Measurements from ENCODE around the gene KRT7.
"Not testable (repeated sequence)": the region's sequence is repeated elsewhere in the genome, so short reads cannot be mapped to it uniquely, and the experiment has no call there.

KRT7 gene

DNA sequence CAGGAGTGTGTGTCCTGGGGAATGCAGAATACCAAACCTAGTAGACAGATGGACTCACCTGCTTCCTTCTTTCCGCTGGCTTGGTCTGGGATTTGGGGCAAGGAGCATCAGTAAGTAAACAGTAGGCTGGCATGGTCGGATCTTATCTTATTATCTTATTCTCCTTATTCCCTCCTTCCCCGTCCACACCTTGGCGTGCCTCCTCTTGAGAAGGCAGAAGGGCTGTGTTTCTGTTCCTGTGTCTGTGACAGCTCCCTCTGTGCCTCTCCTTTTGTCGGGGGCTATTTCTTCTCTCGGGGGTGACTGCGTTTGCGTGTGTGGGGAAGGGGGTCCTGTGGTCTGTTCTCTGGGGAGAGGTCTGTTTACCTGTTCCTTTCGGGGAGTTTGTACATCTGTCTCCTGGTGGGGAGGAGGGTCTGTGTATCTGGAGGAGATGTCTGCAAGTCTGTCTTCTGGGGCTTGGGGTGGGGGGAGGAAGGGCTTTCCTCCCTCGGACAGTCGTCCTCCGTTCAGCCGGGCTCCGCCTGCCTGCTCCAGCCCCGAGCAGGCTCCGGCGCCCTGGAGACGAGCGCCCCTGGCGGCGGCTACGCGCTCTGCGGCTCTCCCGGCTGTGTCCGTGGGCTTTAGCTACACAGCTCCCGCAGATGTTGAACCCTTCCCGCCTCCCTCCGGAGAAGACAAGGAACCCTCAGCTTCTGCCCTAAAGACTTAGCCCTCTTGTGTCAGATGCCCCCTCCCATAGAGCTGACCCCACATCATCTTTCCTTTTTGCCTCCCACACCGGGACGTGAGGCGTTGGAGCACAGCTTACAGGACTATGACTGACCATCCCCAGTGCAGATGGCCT is 45.8 kb downstream of the KRT7 start:
- DNase-seq (ENCODE audit: low spot score), result peak; percentile 67

DNA sequence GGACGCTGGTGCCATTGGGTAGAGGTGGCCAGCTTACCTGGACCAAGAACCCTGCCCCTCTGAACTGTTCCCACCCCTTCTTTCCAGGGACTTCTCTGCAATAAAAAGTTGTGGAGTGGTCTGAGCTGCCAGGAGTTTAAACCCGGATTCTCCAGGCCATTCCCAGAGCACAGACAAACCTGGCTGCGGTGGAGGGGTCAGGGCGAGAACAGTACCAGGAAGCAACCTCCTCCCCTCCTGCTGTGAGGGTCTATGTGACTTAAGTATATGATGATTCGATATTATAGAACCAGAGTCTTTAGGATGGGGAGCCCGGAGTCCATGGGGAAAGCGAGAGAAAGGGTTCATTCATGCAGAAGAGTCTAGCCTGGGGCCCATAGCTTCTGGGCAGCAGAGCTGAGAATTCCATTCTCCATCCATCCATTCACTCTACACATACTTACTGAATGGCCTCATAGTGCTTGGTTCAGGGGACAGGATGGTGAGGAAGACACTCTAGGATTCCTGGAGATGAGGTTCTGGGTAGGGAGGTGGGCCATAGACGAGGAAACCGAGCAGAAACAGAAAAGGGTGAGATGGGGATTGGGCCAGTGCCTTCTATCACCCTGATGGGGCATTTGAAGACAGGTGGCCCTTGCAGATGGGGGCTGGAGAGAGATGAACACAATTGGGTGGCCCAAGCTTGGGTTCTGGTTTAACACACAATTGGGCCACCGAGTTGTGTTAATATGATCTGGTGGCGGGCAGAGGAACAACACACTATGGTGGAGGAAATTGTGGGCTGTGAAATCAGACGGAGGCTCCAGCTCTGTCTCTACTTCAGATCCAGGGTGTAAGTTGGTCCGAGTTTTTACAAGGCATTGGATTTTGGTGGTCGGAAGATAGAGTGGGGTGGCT is 46.6 kb downstream of the KRT7 start:
- DNase-seq (ENCODE audit: low spot score), result no peak

DNA sequence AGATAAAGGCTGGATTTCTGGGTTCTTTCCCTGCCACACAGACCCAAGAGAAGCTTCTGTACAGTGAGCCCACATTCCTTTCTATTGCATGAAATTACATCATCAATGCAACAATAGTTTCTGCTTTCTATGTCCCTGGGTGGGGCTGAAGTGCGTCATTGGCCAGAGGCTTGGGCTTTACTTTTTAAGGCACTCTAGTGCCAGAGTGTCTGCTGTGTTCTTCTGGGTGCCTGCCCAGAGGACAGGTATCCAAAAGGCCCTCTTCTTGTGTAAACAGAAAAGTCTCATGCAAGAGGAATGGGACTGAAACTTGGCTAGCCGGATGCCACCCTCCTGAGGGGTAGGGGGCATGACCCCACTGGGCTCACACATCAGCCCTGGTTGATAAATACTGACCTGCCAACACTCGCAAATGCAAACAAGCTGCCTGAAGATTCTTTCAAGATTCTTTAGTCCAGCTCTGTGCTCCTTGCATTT is 47.3 kb downstream of the KRT7 start:
- no peak for DNase-seq (ENCODE audit: low spot score)

DNA sequence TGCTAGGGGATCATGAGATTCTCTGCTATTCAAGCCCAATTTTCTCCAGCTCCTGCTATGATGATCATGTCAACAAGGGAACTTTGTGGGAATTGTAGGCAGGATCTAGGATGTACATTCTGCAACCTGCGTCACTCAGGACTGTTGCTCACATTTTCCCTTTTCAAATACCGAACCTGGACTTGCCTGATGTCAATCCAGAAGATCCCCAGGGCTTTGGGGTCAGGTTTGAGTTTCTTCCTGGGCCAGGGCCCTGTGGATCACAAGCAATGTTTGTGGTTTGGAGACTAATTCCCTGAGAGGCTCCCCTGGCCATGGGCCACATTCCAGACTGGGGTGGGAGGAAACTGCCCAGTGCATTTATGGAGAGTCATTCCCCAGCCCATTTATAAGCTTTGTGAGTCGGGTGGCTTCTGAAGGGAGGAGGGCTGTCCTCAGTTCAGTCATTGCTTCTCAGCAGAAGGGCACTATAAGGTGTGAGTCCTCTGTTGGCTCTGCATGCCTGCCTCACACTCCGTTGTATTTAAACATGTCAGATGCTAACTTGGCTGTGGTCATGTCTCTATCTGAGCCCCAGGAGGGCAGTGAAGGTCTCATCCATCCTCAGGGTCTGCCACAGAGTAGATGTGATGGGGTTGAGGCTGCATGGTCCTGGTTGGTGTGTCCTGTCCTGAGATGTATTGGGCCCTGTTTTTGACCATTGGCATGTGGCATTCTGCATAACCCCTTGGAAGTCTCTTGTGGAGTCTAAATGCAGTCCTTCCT is 47.9 kb downstream of the KRT7 start:
- DNase-seq (ENCODE audit: low spot score), result no peak

DNA sequence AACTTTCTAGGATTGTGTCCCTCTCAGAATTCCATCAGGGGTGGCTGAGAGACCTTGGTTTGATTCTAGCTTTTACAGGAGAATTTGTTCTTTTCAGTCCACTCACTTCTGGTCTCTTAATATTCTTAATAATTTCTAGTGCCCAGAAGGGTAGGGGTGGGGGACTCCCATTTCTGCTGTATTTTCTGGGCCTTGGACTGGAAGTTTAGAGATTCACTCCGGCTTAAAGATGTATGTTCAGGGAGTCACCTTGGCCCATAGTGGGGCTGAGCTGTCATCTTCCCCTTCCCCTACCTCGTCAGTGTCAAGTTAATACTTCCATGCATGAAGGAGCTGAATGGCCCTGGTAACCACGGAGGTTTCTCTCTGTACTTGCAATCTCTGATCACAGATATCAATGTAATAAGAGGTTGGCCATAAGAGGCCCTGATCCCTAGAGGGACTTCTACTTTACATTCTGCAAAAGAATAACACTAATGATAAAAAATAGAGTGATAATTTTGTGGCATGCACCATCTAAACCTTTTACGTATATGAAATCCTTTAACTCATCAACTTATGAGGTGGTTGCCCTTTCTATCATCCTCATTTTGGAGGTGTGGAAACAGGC is 51.6 kb downstream of the KRT7 start:
- no peak for DNase-seq (ENCODE audit: low spot score)

DNA sequence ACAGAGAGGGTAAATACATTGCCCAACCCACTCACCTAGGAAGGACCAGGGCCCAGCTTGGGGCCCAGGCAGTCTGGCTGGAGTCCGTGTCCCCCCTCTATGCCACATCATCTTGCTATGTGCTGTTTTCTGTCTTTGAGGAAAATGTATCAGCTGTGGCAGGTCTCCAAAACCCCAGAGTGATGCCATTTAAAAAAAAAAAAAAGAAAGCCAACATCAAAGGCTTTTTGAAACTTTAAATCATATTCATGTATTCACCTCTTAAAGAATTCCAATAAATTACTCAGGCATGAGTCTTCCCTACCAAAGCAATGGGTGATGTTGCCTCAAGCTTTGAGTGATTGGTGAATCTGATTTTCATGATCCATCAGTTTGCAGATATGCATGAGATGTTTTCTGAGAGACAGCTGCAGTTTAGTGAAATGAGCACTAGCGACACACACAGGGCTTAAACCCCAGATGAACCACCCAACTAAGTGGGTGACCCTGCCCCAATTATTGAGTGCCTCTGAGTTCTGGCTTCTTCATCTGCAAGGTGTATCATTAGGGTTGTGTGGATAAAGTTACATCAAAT is 52.2 kb downstream of the KRT7 start:
- DNase-seq (ENCODE audit: low spot score), result no peak

DNA sequence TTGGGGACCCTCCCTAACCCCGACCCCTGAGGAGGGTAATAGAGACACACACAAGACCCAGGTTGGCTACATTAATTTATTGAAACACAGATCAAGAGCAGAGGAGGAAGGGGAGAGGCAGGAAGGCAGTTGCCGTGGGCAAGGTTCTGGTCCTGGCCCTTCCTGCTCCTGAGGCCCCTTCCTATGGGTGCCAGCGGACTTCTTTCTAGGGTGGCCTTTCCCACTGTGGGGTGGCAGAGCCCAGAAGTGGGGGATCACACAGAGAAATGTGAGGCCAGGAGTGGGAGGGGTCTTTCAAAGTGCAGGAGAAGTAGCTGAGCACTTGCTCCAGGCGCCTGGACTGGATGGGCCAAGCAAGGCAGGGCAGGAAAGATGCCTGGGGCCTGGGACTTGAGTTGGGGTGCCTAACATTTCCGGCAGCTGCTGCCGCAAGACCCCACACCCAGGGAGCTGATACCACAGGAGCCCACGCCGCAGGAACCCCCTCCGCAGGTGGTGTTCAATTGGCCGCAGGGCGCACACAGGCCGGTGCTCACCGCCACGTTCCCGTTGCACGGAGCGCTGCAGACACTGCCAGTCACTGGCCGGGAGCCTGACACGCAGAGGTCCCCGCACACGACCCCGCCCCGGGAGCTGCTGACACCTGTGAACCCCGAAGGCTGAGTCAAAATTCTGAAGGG is 52.9 kb downstream of the KRT7 start:
- no peak for DNase-seq (ENCODE audit: low spot score)

DNA sequence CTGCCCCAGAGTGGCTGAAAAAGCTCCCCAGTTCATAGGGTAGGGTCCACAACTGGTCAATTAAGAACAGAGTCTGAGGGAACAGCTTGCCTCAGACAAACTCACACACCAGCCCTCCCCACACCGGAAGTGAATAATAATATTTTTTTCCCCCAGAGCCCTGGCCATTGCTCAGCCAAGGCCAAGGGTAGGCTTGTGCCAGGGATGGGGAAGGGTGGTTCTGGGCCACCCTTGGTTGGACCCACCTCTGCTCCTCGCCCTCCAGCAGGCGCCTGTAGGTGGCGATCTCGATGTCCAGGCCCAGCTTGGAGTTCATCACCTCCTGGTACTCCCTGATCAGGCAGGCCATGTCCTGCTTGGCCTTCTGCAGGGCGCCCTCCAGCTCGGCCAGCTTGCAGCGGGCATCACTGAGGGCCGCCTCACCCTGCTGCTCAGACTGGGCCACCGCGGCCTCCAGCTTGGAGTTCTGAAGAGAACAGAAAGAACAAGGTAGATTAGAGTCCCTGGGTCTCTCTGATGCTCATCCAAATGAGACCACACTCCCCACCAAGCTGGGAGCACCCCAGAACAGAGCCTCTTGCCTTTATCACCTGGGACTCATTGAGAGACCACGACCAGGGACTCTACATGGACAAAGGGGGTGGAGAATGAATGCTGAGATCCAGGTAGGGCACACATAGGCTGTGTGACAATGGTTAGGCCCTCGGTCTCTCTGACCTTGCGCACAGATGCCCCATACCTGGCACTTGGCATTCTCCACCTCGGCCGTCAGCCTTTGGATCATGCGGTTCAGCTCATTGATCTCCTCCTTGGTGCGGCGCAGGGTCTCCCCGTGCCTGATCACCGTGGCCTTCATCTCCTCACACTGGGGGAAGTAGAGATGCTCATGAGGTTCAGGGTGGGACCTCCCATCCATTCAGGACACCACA is 54.1 kb downstream of the KRT7 start:
- DNase-seq (ENCODE audit: low spot score), result not testable (repeated sequence)

DNA sequence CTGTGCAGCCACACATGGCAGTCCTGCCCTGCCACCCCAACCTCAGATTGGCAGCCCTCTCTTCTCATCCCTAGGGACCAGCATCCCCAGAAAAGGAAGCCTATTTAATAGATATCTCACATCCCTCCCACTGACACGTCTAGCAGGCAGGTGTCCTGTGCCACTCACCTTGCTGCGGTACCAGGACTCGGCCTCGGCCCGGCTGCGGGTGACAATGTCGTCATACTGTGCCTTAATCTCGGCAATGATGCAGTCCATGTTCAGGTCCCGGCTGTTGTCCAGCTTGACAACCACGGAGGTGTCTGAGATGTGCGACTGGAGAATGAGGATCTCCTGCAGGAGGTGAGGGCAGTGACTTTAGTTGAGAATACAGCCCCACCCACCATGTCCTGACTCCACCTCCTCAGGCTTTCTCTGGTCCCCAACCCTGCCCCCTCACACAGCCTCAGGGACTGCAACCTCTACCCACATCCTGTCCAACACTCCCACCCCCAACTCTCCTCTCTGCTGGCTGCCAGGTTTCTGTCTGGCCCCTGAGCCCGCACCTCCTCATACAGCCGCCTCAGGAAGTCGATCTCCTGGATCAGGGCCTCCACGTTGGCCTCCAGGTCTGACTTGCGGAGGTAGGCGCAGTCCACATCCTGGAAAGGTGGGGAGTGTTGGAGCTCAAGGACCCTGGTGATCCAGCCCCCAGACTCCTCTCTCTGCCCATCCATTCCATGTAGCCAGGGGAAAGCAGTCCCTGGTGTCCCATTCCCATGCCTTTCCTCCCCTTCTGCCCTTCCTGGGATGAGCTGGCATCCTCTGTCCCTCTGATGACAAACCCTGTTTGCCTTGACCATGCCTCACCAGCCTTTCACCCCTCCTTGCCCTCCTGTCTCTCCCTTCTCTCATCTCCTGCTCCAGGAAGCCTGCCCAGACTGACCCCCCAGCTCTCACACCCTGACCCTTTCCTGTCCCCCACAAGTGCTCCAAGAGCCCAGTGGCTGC is 55.1 kb downstream of the KRT7 start:
- DNase-seq (ENCODE audit: low spot score), result not testable (repeated sequence)

DNA sequence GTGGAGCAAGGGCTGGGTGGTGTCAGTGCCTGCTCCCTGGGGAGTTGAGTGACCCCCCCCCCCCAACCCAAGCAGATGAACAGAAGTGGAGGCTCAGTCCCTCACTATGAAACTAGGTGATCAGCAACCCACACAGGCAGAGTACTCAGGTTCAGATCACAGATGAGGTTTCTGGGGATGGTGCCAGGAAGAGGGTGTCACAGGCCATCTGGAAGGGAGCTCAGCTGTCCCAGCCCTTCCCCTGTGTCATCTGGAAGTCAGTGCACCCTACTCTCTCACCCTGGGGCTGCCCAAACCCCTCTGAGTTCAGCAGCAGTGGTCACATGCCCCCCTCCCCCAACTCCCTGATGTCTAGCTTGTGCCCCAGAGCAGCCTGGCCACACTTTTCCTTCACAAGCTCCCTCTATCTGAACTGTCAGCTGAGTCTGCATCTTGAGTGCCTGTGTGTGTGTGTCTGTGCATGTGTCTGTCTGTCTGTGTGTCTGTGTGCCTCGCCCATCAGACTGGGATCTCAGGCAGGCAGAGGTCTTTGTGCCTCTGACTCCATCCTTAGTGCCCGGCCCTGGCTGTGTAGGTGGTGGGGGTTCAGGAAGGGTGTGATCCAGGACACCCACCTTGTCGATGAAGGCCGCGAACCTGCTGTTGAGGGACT is 57.6 kb downstream of the KRT7 start:
- not testable (repeated sequence) for DNase-seq (ENCODE audit: low spot score)

DNA sequence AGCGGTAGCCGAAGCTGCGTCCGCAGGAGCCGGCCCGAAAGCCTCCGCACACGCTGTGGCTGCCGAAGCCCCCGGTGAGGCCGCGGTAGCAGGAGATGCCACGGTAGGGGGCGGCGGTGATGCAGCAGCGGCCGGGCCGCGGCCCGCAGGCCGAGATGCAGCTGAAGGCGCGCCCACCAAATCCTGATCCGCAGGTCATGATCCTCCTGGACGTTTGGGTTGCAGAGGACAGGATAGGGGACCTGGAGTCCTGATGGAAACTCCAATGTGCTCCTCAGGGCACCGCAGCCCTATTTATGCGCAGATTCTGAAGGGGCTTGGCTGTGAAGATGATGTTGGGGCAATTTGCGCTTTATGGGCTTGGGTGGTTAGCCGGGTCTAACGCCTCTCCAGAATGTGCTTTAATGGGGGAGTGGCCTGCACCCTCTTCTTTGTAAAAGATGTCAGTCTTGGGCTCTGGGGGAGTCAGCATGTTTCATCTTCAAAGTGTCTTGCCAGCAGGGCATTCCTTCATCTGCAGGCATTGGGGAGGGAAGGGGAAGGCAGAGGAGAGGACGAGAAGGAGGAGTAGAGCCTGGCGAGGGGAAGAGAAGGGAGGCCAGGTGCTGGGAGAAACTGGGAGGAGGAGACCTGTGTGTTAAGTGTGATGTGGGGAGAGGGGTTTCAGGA is 58.4 kb downstream of the KRT7 start, which contains the start of gene KRT81:
Gene KRT81, minus strand, starts transcription at position 268 of the 669 bp plus-strand sequence. Its CDS starts 69 bp downstream, at position 199.
- DNase-seq (ENCODE audit: low spot score), result no peak

DNA sequence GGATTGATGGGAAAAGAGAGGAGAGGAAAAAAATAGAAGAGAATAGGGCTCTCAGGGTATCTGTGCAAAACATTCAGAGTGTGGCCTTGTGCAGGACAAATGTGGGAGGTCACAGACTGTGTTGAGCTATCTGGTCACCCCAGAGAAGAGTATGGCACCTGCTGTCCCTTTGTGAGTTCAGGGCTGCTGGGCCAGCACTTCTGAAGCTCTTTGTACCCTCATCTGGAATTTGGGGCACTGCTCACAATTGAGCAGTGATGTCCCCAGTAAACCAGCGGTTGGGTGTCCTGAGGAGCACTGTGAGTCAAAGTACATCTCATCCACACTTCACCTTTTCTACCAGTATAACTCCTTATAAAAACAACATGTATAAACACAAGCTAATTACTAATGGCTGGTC is 60.9 kb downstream of the KRT7 start:
- no peak for DNase-seq (ENCODE audit: low spot score)

DNA sequence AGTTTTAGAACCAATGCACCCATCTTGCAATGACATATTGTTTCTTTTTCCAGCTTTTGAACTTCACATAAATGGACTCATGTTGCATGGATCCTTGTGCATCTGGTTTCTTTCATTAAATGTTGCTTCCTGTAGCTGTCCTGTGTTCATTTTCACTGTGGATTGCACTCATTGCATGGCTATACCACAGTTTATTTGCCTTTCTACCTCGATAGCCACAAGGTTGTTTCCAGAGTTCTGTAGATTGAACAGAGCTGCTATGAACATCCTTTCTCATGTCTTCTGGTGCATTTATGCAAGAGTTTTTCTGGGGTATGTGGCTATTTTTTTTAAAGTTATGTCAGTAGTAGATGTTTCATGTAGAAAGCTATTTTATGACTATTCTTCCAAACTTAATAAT is 61.8 kb downstream of the KRT7 start:
- no peak for DNase-seq (ENCODE audit: low spot score)

DNA sequence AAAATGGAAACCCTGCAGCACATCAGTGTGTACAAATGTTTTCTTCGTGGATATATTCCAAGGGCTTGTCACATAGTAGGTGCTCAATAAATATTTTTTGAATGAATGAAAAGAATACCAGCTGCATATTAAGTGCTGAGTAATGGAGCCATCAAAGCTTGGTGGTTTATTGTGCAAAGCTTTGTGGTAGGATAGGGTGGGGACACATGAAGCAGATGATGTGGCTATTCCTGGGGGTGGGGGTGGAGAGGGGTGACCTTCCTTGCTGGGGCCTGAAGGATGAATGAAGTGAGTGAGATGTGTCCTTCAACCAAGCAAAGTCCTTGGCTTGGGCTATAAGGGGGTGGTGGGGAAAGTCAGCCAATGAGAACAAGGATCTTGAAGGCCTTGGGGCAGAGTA is 62.6 kb downstream of the KRT7 start:
- DNase-seq (ENCODE audit: low spot score), result no peak

DNA sequence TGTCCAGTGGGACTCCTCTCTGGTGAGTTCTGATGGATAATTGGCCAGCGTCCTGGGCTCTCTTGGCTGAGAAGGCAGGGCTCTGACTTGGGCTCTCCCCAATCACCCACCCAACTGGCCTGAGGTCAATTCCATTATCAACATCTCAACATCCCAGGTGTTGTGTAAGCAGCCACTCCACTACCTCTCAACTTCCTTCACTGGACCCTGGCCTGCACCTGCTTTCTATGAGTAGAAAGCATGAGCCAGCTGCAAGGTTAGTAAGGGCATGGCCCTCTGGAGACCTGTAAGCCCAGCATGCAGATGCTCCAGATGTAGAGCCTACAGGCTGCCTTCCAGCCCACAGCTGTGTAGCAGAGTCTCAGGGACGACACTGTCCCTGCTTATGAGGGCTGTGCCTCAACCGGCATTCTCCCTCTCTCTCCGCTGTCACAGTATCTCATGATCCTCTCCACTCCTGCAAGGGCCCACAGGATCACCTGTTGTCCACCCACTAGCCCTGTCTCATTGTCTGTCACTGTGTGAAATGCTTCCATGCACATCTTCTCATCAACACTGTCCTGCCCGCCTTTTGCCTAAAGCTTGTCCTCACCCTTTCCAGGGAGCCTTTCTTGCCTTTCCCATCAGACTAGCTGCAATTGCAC is 63.7 kb downstream of the KRT7 start:
- no peak for DNase-seq (ENCODE audit: low spot score)
